BLaER1 treated with 17β-estradiol and CSF1 and Interleukin-3, amounts not matched to agents 10 nM and 100 nM (cell line): ENCODE results near the gene EPHB1.

Experiments used
- H3K27ac ChIP-seq, 11 experiments: shearing (Covaris generic); formaldehyde crosslinking; 2 replicates each; pipeline ENCODE4 v1.8.1; 2022
- H3K27me3 ChIP-seq, 11 experiments: shearing (Covaris generic); formaldehyde crosslinking; 2 replicates each; pipeline ENCODE4 v1.8.1; 2022
- H3K36me3 ChIP-seq, 11 experiments: shearing (Covaris generic); formaldehyde crosslinking; 2 replicates each; pipeline ENCODE4 v1.8.1; 2022
- H3K4me1 ChIP-seq, 10 experiments: shearing (Covaris generic); formaldehyde crosslinking; 2 replicates each; pipeline ENCODE4 v1.8.1; 2022
- H3K4me2 ChIP-seq, 11 experiments: shearing (Covaris generic); formaldehyde crosslinking; 2 replicates each; pipeline ENCODE4 v1.8.1; 2022
- H3K4me3 ChIP-seq, 10 experiments: shearing (Covaris generic); formaldehyde crosslinking; 2 replicates each; pipeline ENCODE4 v1.8.1; 2022
- H3K9ac ChIP-seq, 11 experiments: shearing (Covaris generic); formaldehyde crosslinking; 2 replicates each; pipeline ENCODE4 v1.8.1; 2022
- H3K9me3 ChIP-seq, 11 experiments: shearing (Covaris generic); formaldehyde crosslinking; replicated peaks in 1 of 11; 2 replicates each; pipeline ENCODE4 v1.8.1; 2022
- H4K20me1 ChIP-seq, 11 experiments: shearing (Covaris generic); formaldehyde crosslinking; 2 replicates each; pipeline ENCODE4 v1.8.1; 2022
- Cebpa-rat ChIP-seq, 11 experiments: shearing (Covaris generic); IDR thresholded peaks; 2 replicates each; pipeline ENCODE4 v1.8.1; 2022

Gene EPHB1

DNA sequence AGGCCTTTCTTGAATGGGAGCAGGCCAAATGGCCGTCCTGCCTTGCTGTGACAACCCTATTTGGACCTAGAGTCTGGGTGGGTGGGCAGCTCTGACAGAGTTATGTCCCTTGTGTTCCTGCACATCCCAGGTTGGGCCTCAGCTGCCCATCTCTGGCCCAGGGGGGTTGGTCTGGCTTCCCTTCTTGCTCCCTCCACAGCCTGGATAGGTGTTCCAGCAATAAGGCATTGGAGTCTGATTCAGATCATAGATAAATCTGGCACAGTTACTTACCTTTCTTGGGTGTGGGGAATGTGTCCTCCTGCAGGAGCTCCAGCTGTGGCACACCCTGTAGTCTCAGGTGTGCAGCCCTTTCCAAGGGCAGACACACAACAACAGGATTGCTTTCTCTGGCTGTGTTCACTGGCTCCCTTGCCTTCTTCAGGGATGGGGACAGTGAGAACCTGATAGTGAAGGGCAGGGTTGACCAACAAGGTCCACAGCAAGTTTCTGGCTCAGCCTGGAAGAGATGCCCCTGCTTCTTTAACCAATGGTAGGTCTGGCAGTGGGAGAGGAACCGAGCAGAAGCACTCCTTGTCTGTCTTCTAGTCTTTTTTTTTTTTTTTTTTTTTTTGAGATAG is 177.9 kb downstream of the EPHB1 start:
- no peak overlapping the region for H3K4me3 ChIP-seq
- no peaks in the 10 kb centered on the region for H3K27me3 ChIP-seq
- peaks cover 0 to 3% (median 0%) of the 10 kb centered on the region in 11 experiments; a peak in 1 of 22 replicates for H3K9me3 ChIP-seq
- H4K20me1 ChIP-seq = no peaks in the 10 kb centered on the region
- no peak for TF ChIP-seq Cebpa-rat (IDR thresholded peaks at IDR 0.05)
- no peak overlapping the region for H3K9ac ChIP-seq
- H3K27ac ChIP-seq = no peak overlapping the region
- H3K4me1 ChIP-seq = no peaks in the 10 kb centered on the region
- H3K4me2 ChIP-seq = no peak overlapping the region
- no peaks in the 10 kb centered on the region for H3K36me3 ChIP-seq

DNA sequence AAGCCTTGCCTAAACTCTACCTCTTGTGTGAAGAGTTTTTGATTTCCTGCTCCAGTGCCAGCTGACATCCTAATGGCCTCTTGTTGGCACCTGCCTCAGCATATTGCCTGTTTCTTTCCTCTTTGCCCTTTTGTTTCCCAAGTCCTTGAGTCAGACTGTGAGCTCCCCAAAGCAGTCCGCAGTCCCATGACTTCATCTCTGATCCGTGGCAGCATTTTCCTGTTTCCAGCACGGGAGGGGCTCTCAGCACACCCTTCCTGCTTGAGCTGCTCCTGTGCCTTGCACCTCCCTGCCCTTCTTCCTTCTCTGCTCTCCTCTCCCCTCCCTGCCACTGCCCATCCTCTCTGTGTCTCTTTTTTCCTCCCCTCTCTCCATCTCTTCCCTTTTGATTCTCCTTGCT is 179.6 kb downstream of the EPHB1 start:
- no peak for TF ChIP-seq Cebpa-rat (IDR thresholded peaks at IDR 0.05)
- H3K27ac ChIP-seq = no peak overlapping the region
- no peaks in the 10 kb centered on the region for H3K36me3 ChIP-seq
- H3K4me3 ChIP-seq = no peak overlapping the region
- peaks cover 0 to 4% (median 0%) of the 10 kb centered on the region in 11 experiments; a peak in 3 of 22 replicates for H3K9me3 ChIP-seq
- no peaks in the 10 kb centered on the region for H3K4me1 ChIP-seq
- no peaks in the 10 kb centered on the region for H4K20me1 ChIP-seq
- H3K4me2 ChIP-seq = no peak overlapping the region
- no peaks in the 10 kb centered on the region for H3K27me3 ChIP-seq
- no peak overlapping the region for H3K9ac ChIP-seq

DNA sequence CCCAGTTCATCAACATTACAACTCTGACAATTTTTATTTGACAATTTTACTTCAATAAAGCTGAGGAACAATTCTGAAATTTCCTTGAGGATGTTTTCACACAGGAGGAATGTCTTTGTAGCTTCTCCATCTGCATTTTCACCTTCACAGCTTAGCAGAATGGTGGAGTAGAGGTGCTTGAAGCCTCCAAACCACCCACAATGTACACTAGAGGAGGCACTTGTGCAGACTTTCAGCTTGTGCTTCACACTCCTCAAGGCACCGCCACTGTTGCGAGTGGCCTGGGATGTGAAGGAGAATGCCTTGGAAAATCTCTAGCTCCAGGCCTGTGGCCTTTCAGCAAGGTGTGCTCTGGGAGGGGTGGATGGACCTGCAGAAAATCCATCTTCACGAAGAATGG is 181.9 kb downstream of the EPHB1 start:
- Histone ChIP-seq H3K36me3 (no peaks in the 10 kb centered on the region), H3K27ac (no peak overlapping the region)
- TF ChIP-seq Cebpa-rat (IDR thresholded peaks at IDR 0.05) = no peak

DNA sequence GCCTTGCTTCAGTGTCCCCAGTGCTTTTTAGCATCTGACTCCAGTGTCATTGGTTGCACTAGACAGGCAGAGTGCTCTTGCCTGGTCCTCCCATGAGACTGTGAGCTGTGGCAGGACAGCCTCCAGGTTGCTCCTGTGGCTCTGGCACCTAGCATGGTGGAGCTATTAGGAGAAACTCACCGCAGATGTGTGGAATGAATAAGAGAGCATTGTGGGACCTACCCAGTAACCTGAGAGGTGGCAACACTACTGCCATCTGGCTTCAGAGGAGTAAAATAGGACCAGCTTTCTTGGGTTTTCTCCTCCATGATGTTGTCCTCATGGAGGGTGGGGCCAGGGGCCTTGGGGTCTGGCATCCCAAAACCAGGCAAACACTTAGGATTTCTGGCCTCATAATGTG is 183.6 kb downstream of the EPHB1 start:
- Histone ChIP-seq H3K9ac (no peak overlapping the region), H3K4me2 (no peak overlapping the region), H4K20me1 (no peaks in the 10 kb centered on the region), H3K36me3 (no peaks in the 10 kb centered on the region), H3K27me3 (no peaks in the 10 kb centered on the region), H3K9me3 (peaks cover 0 to 10% (median 0%) of the 10 kb centered on the region in 11 experiments; a peak in 4 of 22 replicates), H3K4me3 (no peak overlapping the region), H3K27ac (no peak overlapping the region), H3K4me1 (no peaks in the 10 kb centered on the region)
- TF ChIP-seq Cebpa-rat (IDR thresholded peaks at IDR 0.05) = no peak

More for the DNA sequence above, 181.9 kb downstream of the EPHB1 start:
- Histone ChIP-seq H4K20me1 (no peaks in the 10 kb centered on the region), H3K9ac (no peak overlapping the region), H3K4me2 (no peak overlapping the region), H3K4me3 (no peak overlapping the region), H3K4me1 (no peaks in the 10 kb centered on the region), H3K27me3 (no peaks in the 10 kb centered on the region), H3K9me3 (peaks cover 0 to 10% (median 0%) of the 10 kb centered on the region in 11 experiments; a peak in 4 of 22 replicates)

DNA sequence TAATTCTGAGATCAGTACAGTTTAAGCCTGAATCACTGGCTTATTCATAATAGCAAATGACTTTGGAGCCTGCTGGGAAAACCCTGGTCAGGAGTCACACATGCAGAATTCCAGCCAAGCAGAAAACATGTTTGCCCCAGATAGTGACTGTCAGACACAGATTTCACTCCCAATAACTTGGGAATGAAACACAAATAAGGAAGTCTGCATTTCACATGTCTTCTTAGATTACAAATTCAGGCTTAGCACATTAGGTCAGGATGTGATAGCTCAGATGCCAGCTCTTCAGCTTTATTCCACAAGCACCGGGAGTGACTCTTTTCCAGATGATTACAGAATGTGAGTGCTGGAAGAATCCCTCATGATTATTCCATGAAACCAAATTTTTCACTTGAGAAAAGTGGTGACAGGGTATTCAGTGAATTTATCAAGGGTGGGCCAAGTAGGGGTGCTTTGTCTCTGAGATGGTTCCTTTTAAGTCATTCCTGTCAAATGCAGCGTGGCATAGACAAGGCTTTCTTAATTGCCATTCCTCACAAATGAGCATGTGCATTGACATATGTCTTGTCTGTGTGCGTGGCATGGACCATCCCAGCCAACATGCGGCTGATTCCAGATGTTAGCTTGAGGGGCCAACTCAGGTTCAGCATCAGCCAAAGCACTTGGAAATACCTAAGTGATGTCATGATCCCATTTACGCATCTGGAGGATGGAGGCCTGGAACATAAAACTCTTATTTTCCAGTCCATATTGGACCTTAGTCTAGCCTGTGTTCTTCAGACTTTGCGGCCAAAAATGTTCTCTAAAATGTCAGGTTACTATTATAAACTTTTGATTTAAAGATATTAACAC is 191.0 kb downstream of the EPHB1 start:
- no peak overlapping the region for H3K4me3 ChIP-seq
- H3K4me2 ChIP-seq = no peak overlapping the region
- no peak overlapping the region for H3K27ac ChIP-seq
- H3K9me3 ChIP-seq = no peaks in the 10 kb centered on the region
- no peak overlapping the region for H3K9ac ChIP-seq
- no peaks in the 10 kb centered on the region for H3K36me3 ChIP-seq
- TF ChIP-seq Cebpa-rat (IDR thresholded peaks at IDR 0.05) = no peak
- no peaks in the 10 kb centered on the region for H3K4me1 ChIP-seq
- no peaks in the 10 kb centered on the region for H3K27me3 ChIP-seq
- H4K20me1 ChIP-seq = no peaks in the 10 kb centered on the region

DNA sequence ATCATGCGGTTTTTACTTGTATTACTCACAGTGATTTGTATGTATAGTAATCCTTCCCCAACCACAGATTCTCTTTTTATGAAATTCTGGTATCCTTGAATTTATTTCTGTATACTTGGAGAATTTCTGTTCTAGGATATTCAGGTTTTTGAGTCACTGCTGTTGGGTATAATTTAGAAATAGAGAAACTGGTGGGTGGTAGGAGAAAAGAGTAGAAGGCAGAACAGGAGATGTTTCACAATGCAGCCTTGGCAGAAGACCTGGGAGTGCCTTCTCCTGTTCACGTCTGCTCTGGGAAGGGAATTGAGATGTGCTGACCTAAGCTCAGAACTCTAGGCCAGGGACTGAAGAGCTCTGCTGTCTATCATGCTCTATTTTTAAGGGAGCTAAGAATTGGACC is 193.6 kb downstream of the EPHB1 start:
- Histone ChIP-seq H3K27ac (no peak overlapping the region), H3K4me1 (peaks cover 0 to 10% (median 5%) of the 10 kb centered on the region in 10 experiments; a peak in 8 of 20 replicates), H4K20me1 (no peaks in the 10 kb centered on the region), H3K4me2 (no peak overlapping the region), H3K9ac (no peak overlapping the region), H3K36me3 (no peaks in the 10 kb centered on the region), H3K9me3 (no peaks in the 10 kb centered on the region), H3K4me3 (no peak overlapping the region), H3K27me3 (no peaks in the 10 kb centered on the region)
- no peak for TF ChIP-seq Cebpa-rat (IDR thresholded peaks at IDR 0.05)

DNA sequence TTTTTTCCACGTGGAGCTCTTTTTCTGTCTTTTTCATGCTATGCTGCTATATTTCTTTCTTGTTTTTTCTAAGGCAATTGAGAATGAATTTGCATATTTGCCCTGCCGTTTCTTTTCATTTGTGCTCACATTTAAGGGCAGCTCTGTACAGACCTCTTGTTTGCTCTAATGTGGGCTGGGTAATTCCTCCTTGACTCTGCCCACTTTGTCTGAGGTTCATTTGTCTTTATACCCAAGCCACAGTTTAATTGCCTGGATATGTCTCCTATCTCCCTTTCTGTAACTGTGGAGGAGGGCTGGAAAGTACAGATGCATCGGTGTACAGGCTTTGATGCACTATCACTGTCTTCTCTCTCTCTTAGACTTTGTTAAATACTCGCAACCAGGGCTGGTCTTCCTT is 195.9 kb downstream of the EPHB1 start:
- no peak overlapping the region for H3K4me3 ChIP-seq
- no peaks in the 10 kb centered on the region for H3K9me3 ChIP-seq
- H3K9ac ChIP-seq = no peak overlapping the region
- no peak for TF ChIP-seq Cebpa-rat (IDR thresholded peaks at IDR 0.05)
- no peak overlapping the region for H3K27ac ChIP-seq
- no peak overlapping the region for H3K4me2 ChIP-seq
- H3K4me1 ChIP-seq = peaks cover 0 to 10% (median 5%) of the 10 kb centered on the region in 10 experiments; a peak in 8 of 20 replicates
- no peaks in the 10 kb centered on the region for H4K20me1 ChIP-seq
- H3K27me3 ChIP-seq = no peaks in the 10 kb centered on the region
- H3K36me3 ChIP-seq = no peaks in the 10 kb centered on the region

DNA sequence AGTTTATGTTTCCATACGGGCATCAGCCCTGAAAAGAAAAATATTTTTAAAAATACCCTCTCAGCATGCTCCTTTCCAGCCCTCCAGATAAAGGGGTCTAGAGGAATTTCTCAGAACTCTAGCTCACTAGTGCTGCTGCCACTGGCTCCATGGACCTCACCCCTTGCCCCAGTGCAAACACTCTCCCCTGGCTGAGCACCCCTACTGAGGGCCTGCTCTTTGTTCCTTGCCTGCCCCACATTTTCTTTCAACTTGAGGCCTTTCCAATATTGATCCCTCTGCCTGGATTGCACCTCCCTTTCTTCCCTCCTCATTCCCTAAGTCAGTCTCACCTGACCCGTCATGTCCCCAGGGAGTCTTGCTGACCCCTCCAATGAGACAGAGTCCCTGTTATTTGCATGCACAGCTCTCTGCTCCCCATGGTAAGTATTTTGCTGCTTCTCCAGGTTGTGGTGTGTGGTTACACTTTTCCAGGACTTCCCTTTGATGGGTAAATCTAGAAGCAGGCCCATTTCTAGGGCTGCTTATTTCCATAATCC is 196.5 kb downstream of the EPHB1 start:
- Histone ChIP-seq H3K4me2 (no peak overlapping the region), H3K4me3 (no peak overlapping the region)
- TF ChIP-seq Cebpa-rat (IDR thresholded peaks at IDR 0.05) = no peak

DNA sequence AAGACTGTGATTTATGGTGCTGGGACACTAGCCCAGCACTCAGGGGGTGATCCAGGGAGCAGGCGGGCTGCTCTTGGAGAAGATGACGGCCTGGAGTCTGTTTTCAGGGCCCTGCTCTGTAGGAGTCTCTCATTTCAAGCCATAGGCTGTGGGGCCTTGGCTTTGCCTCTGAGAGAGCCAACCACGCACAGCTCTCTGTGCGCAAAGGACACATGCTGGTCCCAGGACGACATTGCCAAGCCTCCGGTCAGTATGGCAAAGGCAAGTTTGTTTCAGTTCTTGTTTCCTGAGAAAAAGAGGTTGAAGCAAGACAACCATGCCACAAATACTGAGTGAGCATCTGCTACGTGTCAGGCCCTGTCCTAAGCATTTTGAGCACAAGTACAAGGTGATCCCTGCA is 197.1 kb downstream of the EPHB1 start:
- H3K4me1 ChIP-seq = peaks cover 0 to 10% (median 5%) of the 10 kb centered on the region in 10 experiments; a peak in 8 of 20 replicates
- TF ChIP-seq Cebpa-rat (IDR thresholded peaks at IDR 0.05) = no peak
- no peak overlapping the region for H3K27ac ChIP-seq
- no peaks in the 10 kb centered on the region for H3K36me3 ChIP-seq
- no peak overlapping the region for H3K4me3 ChIP-seq
- H3K9me3 ChIP-seq = no peaks in the 10 kb centered on the region
- H3K9ac ChIP-seq = no peak overlapping the region
- no peaks in the 10 kb centered on the region for H4K20me1 ChIP-seq
- H3K4me2 ChIP-seq = peak overlapping the region in 3 of 11 experiments; percentile 11 to 38 (median 32); a peak in 5 of 22 replicates
- H3K27me3 ChIP-seq = no peaks in the 10 kb centered on the region

More for the DNA sequence above, 196.5 kb downstream of the EPHB1 start:
- peaks cover 0 to 10% (median 5%) of the 10 kb centered on the region in 10 experiments; a peak in 8 of 20 replicates for H3K4me1 ChIP-seq
- H3K27me3 ChIP-seq = no peaks in the 10 kb centered on the region
- H3K36me3 ChIP-seq = no peaks in the 10 kb centered on the region
- H3K9ac ChIP-seq = no peak overlapping the region
- H3K27ac ChIP-seq = no peak overlapping the region
- H4K20me1 ChIP-seq = no peaks in the 10 kb centered on the region
- no peaks in the 10 kb centered on the region for H3K9me3 ChIP-seq
